NCI-H128 (cell line): ENCODE data around the gene SLC35B4.

Source experiments
- DNase-seq: peaks from one replicate; lab custom pipeline; 2025; ENCODE audit not compliant: unreplicated experiment; lab: John Stamatoyannopoulos, UW

SLC35B4 gene

GRCh38 chr7:134332892-134333291, 16.2 kb upstream of the SLC35B4 start:
- no peak for DNase-seq

- no peak for DNase-seq
Observed at GRCh38 chr7:134331393-134331792, 14.7 kb upstream of the SLC35B4 start.

- no peak for DNase-seq
Observed at GRCh38 chr7:134330974-134331373, 14.2 kb upstream of the SLC35B4 start.

- no peak for DNase-seq
Observed at GRCh38 chr7:134329614-134330346, 13.1 kb upstream of the SLC35B4 start.

GRCh38 chr7:134328900-134329299, 12.2 kb upstream of the SLC35B4 start:
- DNase-seq, result no peak

GRCh38 chr7:134327896-134328295, 11.2 kb upstream of the SLC35B4 start:
- no peak for DNase-seq

GRCh38 chr7:134324107-134324506, 7.4 kb upstream of the SLC35B4 start:
- no peak for DNase-seq

GRCh38 chr7:134320201-134320600, 3.5 kb upstream of the SLC35B4 start:
- DNase-seq, result no peak

- DNase-seq, result no peak
Observed at GRCh38 chr7:134318443-134318842, 1.7 kb upstream of the SLC35B4 start.

- no peak for DNase-seq
Observed at GRCh38 chr7:134317434-134317833, 704 bp upstream of the SLC35B4 start.

- no peak for DNase-seq
Observed at GRCh38 chr7:134315679-134316538, 821 bp downstream of the SLC35B4 start.

- no peak for DNase-seq
Observed at GRCh38 chr7:134313543-134313942, 3.2 kb downstream of the SLC35B4 start.

- DNase-seq, result no peak
Observed at GRCh38 chr7:134312717-134313116, 4.0 kb downstream of the SLC35B4 start.

- DNase-seq, result no peak
Observed at GRCh38 chr7:134311807-134312206, 4.9 kb downstream of the SLC35B4 start.

GRCh38 chr7:134308548-134308947, 8.2 kb downstream of the SLC35B4 start:
- DNase-seq, result no peak

- DNase-seq, result no peak
Observed at GRCh38 chr7:134307320-134307719, 9.4 kb downstream of the SLC35B4 start.

- DNase-seq, result no peak
Observed at GRCh38 chr7:134302120-134302519, 14.6 kb downstream of the SLC35B4 start.

- no peak for DNase-seq
Observed at GRCh38 chr7:134301592-134301991, 15.1 kb downstream of the SLC35B4 start.

GRCh38 chr7:134300988-134301387, 15.7 kb downstream of the SLC35B4 start:
- DNase-seq, result no peak

GRCh38 chr7:134298902-134299683, 17.6 kb downstream of the SLC35B4 start:
- no peak for DNase-seq

- no peak for DNase-seq
Observed at GRCh38 chr7:134297489-134297888, 19.2 kb downstream of the SLC35B4 start.
